22Rv1 (cell line): Measurements from ENCODE around the gene CCDC85A.

ENCODE experiments used
- CTCF ChIP-seq: fragments of 450-650 bp; IDR thresholded peaks from 2 replicates; pipeline ENCODE4 v1.5.1; 2017; ENCODE audit warnings: mild to moderate bottlenecking
- ZFX ChIP-seq: fragments of 450-650 bp; IDR thresholded peaks from 2 replicates; pipeline ENCODE4 v1.6.1; 2017; ENCODE audit warnings: antibody characterized with exemption, borderline replicate concordance

DNA sequence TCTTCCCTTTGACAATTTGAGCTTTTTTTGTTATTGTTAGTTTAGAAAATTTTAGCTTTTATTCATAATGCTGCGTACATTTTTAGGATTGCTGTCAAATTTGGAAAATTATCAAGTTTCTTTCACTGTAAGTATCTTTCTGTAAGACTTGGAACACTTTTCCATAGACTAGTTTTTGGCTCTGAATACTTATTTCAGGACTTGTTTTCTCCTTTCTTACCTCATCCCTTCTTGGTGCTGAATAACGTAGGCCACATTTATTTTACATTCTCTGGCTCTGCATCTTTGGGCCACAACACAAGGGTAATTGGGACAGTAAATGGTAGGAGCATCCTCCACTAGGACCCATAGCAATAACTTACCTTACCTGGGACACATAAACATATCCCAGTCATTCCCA lies 85.1 kb downstream of the CCDC85A start:
- TF ChIP-seq CTCF (no peak), ZFX (no peak)
